Measurements from ENCODE around the gene PAK2.

- no peak for TF ChIP-seq POLR2A (IDR thresholded peaks at IDR 0.05)
- TF ChIP-seq CTCF (IDR thresholded peaks at IDR 0.05), result no peak
- TF ChIP-seq POLR2AphosphoS5 (IDR thresholded peaks at IDR 0.05), result no peak
Measured at GRCh38 chr3:196775938-196776337, 36.3 kb downstream of the PAK2 start.
